Left colon (tissue), 2 donors: ENCODE data around the gene MERTK. TPM values are rescaled to one million over a fixed set of nuclear protein-coding genes. Genes with fewer than 3 reads are reported as not detected.
"Not testable (repeated sequence)": the region's sequence is repeated elsewhere in the genome, so short reads cannot be mapped to it uniquely, and the experiment has no call there.

Experiments used
- ATAC-seq: fragments of 200-7000 bp; cut with Tn5 transposase; one replicate; pipeline ENCODE4 v1.9.1; 2020; ENCODE audit warnings: mild to moderate bottlenecking, moderate library complexity
- DNase-seq, 2 donors: peaks; one replicate each; pipeline ENCODE4 v3.0.0-alpha.2; 2020
- intact Hi-C, 2 donors: fragments of 100-400 bp; cut with DNase I in 1 of 2; cut with micrococcal nuclease in 1 of 2; formaldehyde crosslinking; loops; one replicate each; pipeline versions ENCODE4 v1.11.2 to v1.14.0; 2022; cut with DNase I, micrococcal nuclease
- total RNA-seq, 2 donors: library from RNA; stranded (reverse); fragmentation: NEBNext Ultra II Directional; extraction: Animal tissue kit (Norgen Biotek cat#: 25700); gene quantifications; one replicate each; pipeline ENCODE4 v1.2.1, GENCODE V29; 2021
- donor health status: DM: no; HTN: no; CAD: no.
- donor health status: DM: yes; HTN: yes; CAD: no.

The MERTK gene
- total RNA-seq, 2 donors from 2014 or later: 9.0 to 9.2 TPM

GRCh38 chr2:111938392-111938791, 40.0 kb downstream of the MERTK start:
- DNase-seq (no peak), ATAC-seq (no peak)
- intact Hi-C loops: no loop called here

GRCh38 chr2:111940333-111941196, 42.2 kb downstream of the MERTK start:
- DNase-seq (no peak), ATAC-seq (no peak)
- intact Hi-C loops: no loop called here

- ATAC-seq (no peak), DNase-seq (no peak)
- intact Hi-C loops: no loop called here
These were observed 43.1 kb downstream of the MERTK start for GRCh38 chr2:111941531-111941930.

DNA sequence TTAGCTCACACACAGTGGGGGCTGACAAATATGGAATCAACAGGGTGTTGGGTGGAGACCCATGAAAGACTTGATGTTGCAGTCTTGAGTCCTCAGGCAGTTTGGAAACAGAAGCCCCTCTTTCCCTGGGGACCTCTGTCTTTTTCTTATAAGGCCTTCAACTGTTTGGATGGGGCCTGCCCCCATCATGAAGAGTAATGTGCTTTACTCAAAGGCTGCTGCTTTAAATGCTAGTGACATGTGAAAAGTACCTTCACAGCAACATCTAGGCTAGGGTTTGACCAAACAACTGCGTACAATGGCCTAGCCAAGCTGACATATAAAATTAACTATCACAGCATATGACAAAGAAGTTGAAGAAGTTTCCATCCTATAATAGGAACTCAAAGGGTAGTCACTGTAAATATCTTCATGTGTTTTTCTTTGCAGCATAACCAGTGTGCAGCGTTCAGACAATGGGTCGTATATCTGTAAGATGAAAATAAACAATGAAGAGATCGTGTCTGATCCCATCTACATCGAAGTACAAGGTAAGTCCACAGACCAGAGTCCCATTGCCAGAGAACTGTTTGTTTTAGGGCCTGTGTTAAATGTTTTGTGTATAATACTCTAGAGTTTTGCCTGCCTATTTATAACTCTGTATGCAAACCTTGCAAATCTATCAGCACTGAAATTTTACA, 46.3 kb downstream of the MERTK start:
- intact Hi-C loops: no loop called here
- DNase-seq (no peak), ATAC-seq (peak; percentile 29)

DNA sequence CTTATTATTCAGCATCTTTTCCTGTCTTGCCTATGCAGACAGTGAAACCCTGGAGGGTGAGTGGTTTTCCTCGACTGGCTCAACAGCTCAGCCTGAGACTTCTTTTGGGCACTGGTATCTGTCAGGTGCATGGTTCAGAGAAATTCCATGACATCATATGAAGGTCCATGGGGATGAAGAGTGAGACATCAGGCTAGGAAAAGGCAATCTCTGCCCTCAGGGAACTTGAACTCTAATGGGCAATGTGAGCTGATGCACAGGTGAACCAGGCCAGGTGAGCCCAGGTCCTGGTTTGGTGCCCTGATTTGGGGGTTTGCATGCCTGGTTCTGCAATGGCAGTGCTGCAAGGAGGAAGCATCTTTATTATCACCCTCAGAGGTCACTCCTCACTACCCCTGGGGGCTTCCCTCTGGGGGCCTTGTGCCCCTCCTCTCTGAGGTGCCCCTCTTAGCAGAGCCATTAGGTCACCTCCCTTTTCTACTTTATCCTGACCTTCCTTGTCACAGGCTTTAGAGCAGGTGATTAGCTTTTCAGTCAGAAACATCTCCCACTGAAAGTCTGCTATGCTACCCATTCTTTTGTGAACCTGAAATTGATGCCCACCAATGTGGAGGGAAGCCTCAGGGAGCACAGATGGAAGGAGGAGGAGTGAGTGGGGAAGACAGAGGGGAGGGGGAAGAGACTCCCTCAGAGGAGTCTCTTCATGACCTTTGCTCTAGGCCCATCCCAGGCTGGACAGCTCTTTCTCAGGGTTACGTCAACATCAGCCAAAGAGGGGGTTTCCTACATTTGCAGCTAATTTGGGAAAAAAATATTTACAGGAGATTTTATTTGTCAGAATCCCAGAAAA, 47.3 kb downstream of the MERTK start:
- DNase-seq (no peak), ATAC-seq (peak; percentile 52)
- intact Hi-C loops: no loop called here

- intact Hi-C loops: no loop called here
- peak; percentile 22 to 66 for DNase-seq
- ATAC-seq: peak; percentile 96
These were observed 48.1 kb downstream of the MERTK start for GRCh38 chr2:111946294-111947114.

DNA sequence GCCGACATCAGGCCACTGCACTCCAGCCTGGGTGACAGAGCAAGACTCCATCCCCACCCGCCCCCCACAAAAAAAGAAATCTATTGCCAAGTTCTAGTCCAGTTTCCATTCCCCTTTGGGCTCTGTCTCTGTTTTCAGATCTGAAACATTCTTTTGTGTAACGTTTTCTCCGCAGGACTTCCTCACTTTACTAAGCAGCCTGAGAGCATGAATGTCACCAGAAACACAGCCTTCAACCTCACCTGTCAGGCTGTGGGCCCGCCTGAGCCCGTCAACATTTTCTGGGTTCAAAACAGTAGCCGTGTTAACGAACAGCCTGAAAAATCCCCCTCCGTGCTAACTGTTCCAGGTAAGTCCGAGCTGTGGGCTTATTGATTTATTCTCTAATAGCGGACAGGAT, 48.8 kb downstream of the MERTK start:
- DNase-seq (no peak), ATAC-seq (no peak)
- intact Hi-C loops: no loop called here

DNA sequence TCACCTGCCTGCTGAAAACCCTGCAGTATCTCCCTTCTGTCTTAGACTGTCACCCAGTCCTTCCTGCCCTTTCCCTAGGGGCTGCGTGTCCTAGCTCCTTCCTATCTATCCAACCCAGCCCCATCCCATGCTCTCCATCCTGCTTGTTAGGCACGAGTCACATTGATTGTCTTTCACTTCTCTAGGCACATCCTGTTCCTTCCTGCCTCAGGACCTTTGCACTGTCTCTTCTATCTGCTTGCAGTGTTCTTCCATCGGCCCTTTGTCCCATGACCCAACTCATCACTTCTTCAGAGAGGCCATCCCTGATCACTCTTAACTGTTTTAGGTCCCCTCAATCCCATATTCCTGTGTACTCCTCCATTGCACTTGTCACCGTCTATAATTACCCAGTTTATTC, 50.4 kb downstream of the MERTK start:
- DNase-seq: no peak
- intact Hi-C loops: no loop called here
- no peak for ATAC-seq

- ATAC-seq (no peak), DNase-seq (no peak)
- intact Hi-C loops: no loop called here
These were observed 51.8 kb downstream of the MERTK start for GRCh38 chr2:111950236-111950635.

DNA sequence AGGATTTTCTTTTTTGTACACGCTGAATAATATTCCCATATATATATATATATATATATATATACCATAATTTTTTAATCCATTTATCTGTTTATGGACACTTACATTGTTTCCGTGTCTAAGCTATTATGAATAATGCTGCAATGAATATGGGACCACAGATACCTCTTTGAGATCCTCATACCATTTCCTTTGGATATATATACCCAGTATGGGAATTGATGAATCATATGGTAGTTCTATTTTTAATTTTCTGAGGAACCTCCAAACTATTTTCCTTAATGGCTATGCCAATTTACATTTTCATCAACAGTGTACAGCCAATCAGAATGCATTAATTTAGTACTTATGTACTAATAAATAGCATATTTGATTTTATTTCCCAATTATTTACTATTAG, 53.1 kb downstream of the MERTK start:
- ATAC-seq (no peak), DNase-seq (no peak)
- intact Hi-C loops: no loop called here

DNA sequence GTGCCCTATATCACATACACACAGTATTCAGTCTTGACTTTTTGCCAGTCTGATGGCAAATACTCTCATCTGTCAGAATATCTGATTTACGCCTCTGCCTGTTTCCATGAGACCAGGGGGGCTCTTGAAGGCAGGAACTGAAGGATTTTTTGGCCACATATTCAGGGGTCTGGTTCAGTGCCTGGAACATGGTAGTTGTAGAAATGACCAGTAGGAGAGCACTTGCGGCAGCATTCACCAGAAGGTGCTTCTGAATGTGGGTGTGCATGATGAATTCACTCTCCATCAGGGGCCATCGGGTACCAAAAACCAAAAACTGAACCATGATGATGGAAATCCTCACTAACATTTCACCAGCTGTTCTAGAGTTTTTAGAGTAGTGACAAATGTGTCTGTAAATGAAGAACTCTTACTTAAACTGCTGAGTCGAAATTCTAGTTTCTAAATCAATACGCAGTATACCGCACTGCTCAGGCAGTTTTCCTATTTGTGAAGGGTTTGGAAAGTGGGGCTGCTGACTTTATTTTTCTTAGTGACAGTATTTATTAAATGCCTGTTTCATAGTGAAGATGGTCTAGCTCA, 54.6 kb downstream of the MERTK start:
- ATAC-seq (no peak), DNase-seq (no peak)
- intact Hi-C loops: no loop called here

GRCh38 chr2:111954602-111955332, 56.4 kb downstream of the MERTK start:
- DNase-seq (no peak), ATAC-seq (no peak)
- intact Hi-C loops: no loop called here

DNA sequence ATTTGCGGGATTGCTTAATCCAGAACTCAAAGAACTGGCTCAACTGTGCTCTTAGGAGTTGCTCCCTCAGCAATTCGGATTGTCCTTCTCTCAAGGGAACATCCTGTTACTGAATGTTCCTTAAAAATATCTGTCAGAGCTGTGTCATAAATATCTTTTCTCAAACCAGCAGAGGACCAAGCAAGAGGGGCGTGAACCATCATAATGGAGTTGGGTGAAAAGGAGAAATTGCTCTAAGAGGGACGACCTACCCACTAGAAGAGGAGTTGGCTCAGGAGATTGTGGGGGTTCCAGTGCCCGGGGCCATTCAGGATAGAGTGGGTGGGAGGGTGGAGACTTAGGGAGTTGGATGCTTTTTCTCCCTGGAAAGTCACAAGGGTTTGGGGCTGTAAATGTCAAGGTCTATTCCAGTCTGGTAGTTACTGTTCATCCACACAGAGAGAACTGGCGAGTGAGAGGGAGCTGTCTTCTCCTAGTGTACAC, 59.5 kb downstream of the MERTK start:
- no peak for ATAC-seq
- no peak for DNase-seq
- intact Hi-C loops: no loop called here

DNA sequence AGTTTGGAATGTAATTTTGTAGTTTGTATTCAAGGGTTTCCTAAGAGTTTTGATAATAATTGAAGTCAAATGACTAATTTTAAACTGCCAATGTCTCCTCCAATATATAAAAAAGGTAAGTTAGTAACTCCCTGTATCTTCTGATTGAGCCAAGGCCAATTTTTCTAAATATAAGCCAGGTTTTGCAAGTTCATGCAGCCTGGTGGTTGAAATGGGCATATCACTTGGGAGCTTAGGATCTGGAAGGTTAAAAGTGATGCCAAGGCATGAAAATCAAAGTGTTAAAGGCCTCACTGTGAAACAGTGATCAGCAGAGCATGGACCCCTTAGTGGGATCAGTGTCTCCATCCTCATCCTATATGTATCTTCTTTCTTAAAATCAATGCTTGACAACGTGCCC, 60.5 kb downstream of the MERTK start:
- ATAC-seq (no peak), DNase-seq (no peak)
- intact Hi-C loops: no loop called here

DNA sequence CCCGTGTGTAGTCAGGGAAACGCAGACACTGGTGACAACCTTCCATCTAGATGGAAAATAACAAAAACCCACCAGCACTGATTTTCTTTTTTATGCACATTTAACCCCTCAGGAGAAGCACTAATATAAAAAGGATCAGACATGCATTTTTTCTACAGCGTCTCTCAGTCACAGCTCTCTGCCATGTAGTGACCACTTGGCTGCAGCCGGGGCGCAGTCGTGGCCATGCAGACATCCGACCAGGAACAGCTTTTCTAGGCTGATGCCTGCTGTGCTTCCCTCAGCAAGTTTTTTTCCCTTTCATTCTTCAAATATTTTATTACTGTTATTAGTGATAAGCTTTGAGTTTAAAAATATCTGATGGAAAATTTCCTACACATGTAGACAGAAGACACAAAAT, 63.3 kb downstream of the MERTK start:
- no peak for ATAC-seq
- DNase-seq: no peak
- intact Hi-C loops: no loop called here

GRCh38 chr2:111963086-111963485, 64.7 kb downstream of the MERTK start:
- ATAC-seq, intact Hi-C loops, DNase-seq: not testable (repeated sequence)

- ATAC-seq, intact Hi-C loops, DNase-seq: not testable (repeated sequence)
These were observed 65.1 kb downstream of the MERTK start for GRCh38 chr2:111963508-111963907.

GRCh38 chr2:111965062-111965461, 66.7 kb downstream of the MERTK start:
- intact Hi-C loops: no loop called here
- DNase-seq (no peak), ATAC-seq (no peak)
